NCI-H2107 (cell line): ENCODE measurements around the gene ZMIZ1.

ENCODE experiments used
- DNase-seq: peaks from one replicate; lab custom pipeline; 2025; lab: John Stamatoyannopoulos, UW

Gene ZMIZ1

DNA sequence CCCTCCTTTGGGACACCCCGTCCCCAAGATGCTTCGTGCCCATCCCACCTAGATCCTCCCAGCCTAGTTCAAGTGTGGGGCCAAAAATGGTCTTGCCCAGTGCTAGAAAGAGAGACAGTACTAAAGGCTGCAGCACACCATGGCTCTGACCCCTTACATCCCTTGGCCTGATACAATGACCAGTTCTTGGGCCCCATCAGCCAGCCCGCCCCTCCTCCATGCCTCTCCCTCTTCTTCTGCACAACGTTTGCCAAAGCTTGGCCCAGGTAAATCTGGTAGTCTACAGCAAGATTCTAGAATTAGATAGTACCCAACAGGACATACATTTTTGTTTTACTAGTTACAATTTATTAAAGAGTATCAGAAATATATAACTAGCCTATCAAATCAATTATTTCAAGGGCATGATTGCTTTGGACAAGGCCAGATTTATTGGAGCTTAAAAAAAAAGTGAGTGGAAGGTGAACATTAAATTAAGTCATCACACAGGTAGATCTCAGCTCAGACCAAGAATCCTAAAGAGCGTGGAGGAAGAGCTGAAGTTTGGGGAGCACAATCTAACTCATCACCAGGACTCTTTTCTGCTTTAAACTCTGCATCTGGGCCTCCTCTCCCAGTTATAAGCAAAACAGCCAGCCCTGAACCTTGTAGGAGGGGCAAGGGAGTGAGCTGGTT is 69.8 kb downstream of the ZMIZ1 start:
- no peak for DNase-seq

DNA sequence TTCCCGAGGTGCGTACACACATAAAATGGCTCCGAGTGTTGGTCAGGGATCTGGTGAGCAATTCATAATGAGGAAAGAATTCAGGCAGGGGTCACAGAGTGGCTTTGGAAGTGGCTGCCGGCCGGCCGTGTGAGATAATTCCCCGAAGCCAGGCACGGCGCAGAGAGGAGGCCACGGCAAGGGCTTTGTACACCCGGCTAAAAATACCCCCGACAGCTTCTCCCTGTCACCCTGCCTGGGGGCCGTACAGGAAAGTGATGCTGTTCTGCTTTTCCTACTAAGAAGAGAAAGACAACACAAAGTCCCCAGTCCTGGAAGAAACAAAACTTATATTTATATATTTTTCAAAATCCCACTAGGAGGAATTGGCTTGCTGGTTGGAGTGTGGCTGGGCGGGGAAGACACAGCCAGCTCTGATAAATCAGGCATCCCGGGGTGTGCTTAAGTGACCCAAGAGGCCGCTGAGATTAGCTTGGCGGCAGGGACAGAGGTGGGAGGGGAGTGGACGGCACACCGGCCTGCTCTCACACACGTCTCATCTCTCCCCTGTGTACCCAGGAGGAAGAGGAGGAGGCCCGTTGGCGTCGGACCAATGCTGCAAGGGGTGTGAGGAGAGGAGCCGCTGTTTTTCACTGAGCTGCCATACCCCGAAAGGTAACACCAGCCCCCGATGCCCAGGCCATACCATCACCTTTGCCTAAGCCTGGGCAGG is 70.5 kb downstream of the ZMIZ1 start:
- DNase-seq, result no peak

DNA sequence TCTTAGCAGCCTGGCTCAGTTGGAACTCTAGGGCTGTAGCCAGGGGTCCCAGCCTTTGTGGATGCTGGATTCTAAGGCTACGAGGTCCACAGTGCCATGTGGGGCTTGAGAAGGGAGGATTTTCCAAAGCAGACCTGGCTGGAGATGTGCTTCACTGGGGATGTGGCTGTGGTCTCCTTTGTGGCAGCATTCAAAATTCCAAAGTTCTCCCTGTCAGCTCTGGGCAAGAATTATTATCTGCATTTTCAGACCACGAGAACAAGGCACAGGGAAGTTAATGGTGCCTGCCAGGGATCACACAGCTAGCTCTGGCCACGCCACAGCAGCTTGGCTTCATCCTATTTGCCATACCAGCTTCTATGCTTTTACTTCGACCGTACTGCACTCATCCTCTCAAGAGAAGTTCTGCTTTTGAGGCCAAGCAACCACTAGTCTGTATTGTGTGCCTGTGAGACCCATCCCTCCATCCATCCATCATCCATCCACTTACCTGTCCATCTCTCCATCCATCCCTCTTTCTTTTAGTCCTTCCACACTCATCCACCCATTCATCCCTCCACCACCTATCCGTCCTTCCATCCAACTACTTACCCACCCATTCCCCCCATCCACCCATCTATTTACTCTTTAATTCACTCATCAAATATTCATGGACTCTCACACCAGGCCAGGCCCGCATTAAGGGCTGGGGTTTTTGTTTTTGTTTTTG is 71.5 kb downstream of the ZMIZ1 start:
- DNase-seq, result no peak

DNA sequence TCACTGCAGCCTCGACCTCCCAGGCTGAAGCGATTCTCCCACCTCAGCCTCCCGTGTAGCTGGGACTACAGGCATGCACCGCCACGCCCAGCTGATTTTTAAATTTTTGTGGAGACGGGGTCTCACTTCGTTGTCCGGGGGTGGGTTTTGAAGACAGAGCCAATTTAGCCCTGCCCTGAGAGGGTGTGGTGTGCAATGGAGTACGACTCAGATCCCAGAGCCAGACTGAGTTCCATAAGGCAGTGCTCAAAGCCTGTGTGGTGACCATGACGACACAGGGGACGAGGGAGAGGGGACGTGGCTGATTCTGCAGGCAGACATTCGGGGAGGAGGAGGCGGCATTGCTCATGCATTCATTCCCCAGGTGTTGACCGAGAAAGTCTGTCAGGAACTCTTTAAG is 72.1 kb downstream of the ZMIZ1 start:
- DNase-seq, result no peak

DNA sequence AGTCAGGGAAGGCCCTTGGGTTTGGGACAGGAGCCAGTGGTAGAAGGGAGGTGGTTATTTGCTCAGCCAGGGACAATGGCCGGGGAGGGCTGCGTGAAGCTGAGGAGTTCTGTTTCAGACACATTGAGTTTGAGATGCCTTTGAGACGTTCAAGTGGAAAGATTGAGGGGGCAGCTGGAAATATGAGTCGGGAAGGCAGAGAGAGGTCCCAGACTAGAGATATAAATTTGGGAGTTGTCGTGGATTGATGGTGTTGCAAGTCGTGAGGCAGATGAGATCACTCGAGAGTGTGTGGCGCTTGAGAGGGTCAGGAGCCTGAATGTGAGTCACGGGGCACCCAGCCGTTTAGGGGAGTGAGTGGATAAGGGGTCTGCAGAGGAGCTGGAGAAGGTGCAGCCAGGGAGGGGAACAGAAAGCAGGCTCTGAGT is 73.3 kb downstream of the ZMIZ1 start:
- no peak for DNase-seq

DNA sequence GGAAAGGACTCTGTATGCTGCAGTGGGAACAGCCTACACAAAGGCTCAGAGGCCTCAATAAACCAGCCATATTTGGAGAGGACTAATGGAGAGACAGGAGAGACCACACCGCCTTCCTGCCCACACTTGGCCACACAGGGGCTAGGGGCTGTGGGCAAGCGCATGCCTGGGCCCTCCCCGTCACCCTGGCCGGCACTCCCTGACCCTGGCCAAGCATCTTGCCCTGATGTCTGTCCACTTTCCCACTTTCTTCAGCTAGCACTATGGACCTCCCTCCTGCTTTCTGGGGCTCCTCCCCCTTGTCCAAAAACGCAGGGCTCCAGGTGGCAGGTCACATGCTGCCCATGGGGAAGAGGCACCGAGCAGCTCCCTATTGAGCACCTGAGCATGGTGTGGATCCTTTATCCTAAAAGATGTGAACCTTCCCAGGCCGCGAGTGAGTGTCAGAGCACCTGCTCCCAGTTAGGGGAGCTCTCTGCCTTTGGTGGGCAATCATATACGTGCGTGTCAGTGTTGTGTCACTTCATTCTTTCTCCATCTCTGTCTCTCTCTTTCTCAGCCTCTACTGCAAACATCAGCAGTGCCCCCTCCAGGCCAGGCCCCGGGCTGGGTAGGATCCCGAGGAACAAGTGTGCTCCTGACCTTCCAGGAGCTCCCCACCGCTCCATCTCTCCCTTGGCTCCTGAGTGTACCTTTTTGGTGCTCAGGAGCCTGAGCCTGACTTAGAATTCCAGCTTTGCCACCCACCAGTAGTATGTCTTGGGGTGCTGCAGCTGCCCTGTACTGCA is 74.0 kb downstream of the ZMIZ1 start:
- no peak for DNase-seq

DNA sequence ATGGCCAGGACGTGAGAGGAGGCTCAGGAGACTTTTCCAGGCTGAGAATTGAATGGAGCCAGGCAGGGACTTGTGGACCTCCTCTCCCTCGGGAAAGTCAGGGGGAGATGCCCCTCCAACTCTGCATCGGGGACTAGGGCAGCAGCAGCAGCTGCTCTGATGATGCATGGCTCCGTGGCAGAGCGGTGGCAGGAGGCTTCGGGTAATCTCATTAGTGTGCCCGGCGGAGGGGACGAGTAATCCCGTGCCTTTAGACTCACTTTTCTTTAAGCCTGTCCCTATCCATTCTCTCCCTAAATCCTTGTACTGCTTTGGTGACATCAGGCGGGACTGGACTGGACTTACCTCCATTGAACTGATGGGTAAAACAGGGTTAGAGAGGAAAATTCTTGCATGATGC is 75.1 kb downstream of the ZMIZ1 start:
- DNase-seq, result no peak

DNA sequence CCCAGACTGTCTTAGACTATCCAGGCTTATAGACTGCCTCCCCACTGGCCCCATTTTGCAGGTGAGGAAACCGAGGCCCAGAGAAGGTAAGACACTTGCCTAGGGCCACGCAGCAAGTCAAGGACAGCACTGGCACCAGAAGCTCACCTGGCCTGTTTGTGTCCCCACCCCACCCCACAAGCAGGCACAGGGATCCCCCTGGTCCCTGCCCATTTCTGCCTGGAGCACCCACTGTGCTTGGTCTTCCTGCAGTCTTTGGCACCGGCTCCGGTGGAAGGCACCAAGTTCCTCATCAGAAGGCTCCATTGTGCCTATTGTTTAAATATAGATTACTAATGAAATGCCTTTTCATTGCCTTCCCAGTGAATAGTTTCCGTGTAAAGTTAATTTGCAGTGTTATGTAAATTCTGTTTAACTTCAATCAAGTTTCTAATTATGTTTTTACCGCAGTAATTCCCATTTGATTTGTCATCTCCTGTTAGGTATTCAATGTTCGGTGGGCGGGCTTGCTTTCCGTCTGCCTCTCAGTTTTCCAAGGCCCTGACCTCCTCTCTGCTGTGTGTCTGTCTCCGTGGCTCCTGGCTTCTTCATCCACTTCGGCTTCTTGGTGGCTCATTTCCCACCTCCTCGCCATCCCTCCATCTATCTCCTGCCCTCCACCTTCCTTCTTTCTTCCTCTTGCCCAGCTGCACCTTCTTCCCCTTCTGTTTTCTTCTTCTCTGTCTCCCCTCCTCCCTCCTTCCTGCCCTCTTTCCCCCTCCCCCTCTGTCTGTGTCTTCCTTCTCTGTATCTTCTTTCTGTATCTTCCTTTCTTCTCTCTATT is 75.8 kb downstream of the ZMIZ1 start:
- no peak for DNase-seq

DNA sequence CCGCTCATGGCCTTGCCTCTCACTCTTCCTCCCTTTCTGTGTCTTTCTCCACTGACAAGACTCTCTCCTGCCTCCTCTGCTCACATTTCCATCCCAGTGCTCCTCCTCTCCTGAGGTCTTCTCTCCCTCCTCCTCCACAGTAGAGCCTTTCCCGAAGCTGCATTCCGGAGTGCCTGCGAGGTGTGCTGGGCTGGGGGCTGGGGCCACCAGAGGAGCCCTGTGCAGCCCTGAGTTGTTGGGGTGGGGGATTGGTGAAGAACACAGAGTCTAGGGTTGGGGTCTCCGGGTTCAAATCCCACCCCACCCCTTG is 76.4 kb downstream of the ZMIZ1 start:
- no peak for DNase-seq

DNA sequence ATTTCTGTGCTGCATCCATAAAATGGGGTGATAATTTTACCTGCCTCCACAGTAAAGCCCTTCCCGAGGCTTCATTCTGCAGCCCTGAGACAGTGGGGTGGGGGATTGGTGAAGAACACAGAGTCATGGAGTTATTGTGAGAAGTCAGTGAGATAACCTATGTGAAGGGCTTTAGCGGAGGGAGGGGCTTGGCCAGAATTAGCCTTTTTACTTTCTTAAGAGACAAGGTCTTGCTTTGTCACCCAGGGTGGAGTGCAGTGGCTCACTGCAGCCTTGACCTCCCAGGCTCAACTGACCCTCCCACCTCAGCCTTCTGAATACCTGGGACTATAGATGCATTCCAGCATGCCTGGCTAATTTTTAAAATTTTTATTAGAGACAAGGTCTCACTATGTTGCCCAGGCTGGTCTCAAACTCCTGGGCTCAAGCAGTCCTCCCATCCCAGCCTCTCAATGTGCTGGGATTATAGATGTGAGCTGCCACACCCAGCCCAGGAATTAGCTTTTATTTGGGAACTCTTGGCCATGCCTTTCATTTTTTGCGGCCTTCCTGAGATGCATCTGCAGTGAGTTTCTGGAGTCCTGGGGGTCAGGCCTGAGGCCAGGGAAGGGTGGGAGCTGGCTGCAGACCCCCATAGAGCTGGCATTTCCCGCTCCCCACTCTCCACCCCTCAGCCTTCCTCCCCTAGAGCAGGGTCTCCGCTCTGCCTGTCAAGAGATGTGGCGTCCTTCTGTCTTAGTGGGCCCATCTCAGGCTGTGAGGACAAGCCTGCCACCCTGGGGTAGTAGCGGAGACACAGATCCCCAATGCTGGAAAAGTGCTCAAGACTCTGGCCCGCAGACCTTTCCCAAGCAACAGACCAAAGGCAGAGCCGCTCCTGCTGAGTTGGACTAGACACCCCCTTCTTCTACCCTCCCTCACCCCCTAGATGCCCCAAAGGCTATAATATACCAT is 77.0 kb downstream of the ZMIZ1 start:
- no peak for DNase-seq

DNA sequence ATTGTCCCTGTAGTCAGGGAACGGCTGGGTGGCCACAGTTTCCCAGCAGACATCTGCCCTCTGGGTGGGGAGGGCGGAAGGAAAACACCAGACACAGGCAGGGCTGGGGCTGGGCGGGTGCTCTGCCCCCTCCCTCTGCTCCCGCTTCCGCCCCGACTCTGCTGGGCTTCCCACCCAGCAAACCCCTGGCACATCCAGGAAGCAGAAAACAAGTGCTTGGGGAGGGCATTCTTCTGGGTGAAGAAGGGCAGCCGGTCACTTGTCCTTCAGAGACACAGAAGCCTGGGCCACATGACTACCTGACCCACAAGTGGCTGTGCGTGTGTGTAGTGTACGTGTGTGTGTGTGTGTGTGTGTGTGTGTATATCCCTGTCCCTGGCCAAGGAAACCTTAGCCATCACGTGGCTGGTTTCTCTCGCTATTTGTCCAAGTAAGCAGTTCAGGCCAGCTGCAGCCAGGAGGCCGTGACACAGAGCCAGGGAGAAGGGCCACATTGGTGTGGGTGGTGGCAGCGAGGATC is 77.9 kb downstream of the ZMIZ1 start:
- no peak for DNase-seq

DNA sequence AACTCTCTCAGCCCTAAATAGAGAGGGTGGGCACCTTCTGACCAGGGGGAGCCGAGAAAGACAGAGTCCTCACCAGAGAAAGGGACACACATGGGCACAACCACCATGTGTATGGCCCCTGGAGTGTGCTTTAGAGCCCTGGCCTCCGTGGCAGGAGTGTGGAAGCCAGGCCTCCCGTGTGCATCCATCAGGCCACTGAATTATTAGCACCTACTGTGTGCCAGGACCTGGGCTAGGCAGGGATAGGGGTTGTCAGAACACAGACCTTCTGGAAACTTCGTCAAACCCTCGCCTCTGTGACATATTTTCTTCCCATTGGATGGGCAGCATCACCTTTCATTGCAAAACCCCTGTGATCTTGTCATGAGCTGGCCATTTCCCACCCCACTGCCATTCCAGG is 78.5 kb downstream of the ZMIZ1 start:
- DNase-seq, result no peak

DNA sequence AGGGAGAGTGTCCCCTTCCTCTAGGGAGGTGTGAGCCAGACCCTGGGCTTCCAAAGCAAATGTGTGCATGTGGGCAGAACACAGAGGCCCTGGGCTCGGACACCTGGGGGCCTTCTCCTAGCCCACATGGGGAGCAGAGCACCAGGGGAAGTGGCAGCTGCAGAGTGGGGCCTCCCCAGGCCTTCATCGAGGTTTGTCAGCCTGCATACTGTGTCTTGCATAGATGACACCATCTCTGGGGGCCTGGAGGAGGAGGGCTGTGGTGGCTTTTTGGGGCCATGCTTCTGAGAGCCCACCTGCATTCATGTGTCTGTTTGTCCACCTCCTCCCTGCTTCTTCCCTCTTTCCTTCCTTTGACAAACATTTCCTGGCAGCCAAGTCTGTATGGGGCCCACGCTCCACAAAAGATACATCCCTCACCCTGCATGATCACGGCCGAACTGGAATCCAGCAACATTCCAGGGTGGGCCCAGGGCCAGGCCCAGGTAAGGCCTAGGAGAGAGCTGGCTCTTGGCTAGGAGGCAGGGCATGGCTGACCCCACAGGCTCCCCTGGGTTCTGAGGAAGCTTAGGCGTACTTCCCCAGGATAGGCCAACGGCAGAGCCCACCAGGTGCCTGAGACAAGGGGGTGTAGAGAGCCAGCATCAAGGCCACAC is 79.2 kb downstream of the ZMIZ1 start:
- DNase-seq, result no peak

DNA sequence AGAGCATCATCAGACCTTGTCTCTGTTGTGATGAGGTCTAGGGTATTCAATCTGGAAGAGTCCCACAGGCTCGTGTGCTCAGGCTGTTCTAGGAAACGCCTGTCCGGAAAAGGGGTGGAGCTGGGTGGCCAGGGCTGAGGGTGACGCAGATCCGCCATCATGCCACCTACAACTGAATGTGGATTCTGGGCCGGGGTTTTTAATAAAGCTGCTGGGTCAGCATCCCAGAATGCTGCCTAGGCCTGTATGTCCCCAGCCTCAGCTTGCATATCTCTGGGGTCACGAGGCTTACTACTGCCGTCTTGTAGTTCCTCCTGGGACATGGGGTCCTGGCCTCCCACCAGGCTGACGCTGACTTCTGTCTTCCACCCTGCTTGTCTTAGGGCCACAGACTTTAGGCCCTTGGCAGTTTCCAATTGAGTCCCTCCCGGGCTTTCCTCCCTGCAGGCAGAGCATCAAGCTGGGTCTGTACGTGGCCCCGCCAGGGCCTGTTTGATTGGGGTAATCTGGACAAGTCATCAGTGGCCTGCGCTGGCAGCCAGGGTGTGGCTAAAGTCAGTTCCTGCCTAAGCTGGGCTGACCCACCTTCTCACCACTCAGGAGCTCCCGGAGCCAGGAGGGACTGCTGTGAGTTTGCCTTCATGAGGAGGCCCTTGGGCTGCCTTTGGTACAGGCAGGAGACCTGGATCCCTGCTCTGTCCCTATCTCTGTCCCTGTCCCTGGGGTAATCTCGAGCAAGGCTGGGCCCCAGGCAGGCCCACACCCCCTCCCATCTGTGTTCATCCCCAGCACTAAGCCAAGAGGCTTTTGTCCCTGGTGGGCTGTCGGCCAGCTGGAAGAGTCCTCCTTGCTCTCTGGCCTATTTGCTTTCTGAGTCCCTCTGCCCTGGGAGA is 79.9 kb downstream of the ZMIZ1 start:
- no peak for DNase-seq

DNA sequence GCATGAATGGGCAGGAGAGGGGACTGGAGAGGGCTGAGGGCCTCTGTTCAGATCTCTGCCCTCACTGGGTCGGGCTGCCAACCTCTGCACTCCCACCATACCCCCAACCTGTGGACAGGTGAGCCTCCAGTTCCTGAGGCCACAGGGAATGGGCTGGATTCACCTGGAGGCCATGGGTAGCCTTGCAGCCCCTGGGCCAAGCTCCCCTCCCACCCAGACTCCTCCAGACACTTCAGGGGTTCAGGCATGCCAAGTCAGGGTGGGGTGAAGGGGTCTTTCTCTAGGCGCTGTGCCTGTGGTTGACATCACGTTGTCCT is 80.5 kb downstream of the ZMIZ1 start:
- DNase-seq, result no peak

DNA sequence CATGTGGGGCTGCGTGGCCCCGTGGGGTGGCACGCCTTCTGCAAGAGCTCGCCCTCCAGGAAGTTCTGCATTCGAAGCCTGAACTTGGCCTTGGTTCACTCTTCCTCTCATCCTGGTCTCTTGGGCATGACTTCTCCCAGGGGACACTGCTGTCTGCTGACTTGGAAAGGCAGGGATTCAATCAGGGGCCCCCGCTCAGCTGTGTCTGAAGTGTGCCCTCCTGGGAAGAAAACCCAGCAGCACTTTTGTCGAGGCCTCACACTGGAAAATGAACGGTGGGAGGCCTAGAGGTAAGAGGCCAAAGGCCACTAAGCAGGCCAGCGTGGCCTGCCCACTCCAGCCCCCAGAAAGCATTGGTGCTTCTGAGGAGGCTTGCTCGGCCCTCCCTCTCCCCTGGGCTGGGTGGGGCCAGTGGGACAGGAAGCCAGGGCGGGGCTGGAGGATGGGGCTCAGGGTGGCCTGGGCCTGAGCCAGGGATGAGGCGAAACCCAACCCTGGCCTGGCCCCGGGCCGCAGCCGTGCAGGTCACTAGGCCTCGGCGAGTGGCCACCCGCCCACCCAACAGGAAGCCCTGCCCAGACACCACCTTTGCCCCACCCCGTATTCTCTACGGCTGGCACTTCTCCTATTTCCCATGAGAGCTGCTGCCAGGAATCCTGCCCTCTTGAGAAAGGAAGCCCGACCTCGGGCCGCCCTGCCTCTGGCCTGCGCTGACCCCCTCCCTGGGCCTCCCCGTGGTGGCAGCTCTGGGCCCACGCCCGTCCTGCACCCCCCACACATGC is 81.1 kb downstream of the ZMIZ1 start:
- DNase-seq, result no peak

DNA sequence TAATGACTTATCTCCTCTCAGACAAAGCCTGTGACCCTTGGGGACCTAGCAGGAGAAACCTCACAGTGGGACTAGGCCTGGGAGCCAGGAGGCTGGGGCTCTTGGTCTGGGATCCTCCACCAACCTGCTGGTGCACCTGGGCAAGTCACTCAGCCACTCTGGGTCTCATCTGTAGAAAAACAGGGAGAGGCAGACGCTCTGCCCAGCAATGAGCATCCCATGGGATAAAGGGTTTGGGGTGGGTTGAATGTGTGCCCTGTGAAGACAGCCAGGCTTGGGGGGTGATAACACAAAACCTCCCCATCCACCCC is 81.6 kb downstream of the ZMIZ1 start:
- DNase-seq, result no peak

DNA sequence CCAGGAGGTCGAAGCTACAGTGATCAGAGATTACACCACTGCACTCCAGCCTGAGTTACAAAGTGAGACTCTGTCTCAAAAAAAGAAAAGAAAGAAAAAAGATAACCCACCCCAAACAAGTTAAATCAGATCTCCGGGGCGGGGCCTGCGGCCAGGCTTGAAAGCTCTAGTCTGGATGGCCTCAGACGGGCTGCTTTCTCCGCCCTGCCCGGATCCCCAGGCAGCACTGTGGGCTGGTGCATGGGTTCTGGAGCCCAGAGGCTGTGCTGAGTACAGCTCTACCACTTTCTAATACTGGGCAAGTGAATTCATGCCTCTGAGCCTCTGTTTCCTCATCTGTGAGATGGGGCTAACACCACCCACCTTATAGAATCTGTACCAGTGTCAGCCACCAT is 83.7 kb downstream of the ZMIZ1 start:
- no peak for DNase-seq
